Germinal center (tissue), 1 donor: ENCODE measurements around the gene ALDH3A1.

Source experiments
- DNase-seq: peaks from one replicate; pipeline ENCODE4 v3.0.0; 2012; ENCODE audit warnings: mixed read lengths, low spot score

Gene ALDH3A1

DNA sequence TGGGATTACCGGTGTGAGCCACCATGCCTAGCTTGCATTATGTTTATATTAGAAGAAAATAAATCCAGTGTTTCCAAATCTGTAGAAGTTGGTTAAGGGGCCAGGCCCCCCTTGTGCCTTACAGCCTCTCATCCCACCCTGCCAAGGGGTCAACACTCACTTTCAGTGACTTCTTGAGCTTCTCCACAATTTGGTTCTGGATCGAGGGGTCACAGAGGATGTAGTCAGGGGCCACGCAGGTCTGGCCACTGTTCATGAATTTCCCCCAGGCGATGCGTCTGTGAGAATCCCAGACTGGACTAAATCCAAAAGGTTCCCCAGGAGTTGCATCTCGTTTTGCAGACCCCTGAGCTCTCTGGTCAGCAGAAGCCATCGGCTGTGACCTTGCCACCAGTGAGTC, 7.2 kb downstream of the ALDH3A1 start:
- no peak for DNase-seq

DNA sequence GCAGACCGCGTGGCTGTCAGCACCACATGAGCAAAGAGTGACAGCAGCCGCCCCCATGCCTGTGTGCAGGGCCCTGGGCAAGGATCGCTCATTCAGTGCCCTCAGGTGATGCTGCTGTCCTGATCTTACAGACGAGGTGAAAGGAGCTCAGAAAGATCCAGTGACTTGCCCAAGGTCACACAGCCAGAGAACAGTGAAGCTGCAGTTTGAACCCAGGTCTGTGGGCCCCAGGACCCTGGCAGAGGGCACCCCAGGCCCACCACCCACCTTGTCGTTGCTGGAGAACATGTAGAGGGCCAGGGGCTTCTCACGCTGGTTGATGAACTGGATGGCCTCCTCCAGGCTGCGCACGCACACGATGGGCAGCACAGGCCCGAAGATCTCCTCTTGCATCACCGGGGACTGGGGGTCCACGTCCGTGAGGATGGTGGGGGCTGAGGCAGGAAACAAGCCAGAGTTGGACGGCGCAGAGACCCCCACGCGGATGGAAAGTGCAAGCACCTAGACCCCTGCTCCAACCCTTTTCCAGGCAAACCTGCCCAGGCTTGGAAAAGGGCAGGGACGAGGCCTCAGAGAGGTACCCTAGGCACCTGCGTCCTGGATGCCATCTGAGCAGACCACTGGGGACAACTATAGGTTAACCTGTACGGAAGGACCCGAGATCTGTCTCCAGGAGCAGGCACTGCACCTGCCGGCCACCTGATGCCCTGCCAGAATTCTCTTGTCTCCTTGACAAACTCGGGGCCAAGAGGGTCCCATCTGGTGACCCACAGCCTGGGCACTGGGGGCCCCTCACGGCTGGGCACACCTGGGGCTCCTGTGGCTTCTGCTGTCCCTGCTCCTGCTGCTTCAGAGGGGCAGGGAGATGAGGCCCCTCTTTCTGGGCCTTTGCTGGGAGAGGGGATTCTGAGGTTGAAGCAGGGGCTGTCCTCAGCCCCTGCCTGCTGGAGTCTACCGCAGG, 8.6 kb downstream of the ALDH3A1 start:
- no peak for DNase-seq

DNA sequence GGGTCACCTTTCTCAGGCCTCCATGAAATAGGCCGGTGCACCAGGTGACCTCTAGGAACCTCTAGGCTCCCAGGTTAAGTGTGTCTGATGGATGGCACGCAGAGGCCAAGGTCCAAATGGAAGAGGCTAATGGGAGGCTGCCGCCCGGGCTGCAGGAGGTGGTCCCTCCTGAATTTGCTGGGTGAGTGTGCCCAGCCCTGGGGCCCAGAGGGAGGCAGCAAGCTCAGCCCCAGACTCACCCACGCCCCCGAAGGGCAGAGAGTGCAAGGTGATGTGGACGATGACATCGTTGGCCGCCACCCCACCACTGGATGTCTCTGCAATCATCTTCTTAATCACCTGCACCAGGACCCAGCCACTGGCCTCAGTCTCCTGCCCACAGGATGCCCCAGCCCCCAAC, 9.3 kb downstream of the ALDH3A1 start:
- DNase-seq, result no peak

DNA sequence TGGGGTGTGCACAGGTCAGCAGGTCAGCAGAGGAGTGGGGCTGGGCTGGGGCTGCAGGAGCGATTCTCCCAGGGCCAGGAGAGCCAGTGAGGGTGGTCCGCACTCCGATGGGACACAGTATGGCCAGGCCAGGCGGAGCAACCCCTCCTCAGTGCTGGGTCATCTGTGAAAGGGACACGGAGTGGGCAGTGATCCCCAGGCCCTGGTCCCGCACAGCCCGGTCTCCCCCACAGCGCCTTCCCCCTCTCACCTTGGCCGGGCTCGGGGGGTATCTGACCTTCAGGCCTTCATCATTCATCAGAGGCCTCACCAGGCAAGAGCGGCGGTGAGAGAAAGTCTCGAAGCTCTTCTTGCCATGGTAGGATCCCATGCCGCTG, 10.0 kb downstream of the ALDH3A1 start:
- no peak for DNase-seq

DNA sequence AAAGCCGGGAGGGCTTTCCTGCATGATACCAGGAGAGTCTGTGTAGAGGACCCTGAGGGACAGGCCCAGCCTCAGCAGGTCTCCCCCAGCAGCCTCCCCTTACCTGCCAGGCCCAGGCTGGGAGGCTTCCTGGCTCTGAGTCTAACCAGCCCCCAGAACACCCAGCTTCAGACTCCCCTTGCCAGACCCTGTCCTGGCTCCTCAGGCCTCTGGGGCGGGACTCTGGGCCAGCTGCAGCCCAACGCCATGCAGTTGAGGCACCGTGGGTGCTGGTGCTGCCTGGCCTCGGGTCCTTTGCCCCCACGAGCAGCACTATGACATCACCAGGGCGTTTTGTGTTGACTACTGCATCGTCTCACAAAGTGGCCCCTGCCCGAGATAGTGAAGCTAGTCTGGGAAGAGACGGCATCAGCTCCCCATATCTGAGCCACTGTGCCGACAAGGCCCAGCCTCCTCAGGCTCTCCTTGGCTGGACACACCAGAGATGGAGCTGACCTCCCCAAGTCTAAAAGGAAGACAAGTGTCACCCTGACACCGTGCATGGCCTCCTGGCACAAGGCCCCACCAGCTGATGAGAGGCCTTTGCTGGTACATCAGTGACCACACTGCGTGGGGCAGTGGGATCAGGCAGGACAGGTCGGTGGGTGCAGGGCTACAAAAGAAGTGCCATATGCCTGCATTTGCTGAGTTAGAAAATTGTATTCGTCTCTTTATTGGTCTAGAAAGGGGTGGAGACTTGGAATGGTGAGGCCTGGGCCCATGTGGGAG, 10.6 kb downstream of the ALDH3A1 start:
- DNase-seq, result no peak

DNA sequence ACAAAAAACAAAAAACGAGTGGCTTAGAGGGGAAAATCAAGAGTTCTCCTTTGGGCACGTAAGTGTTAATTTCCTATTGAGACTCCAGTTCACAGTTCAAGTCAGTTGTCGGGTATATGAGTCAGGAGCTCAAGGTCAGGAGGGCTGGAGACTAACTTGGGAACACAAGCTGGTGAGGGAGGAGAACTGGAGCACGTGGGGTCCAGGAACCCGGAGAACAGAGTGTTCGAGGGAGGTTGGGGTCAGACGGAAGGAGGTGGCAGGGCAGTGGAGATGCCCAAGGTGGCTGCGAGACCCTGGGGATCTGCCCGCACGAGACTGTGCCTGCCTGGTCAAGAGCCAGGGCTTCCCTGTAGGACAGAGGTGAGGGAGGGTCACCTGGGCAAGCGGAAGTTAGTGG, 12.0 kb downstream of the ALDH3A1 start:
- no peak for DNase-seq

DNA sequence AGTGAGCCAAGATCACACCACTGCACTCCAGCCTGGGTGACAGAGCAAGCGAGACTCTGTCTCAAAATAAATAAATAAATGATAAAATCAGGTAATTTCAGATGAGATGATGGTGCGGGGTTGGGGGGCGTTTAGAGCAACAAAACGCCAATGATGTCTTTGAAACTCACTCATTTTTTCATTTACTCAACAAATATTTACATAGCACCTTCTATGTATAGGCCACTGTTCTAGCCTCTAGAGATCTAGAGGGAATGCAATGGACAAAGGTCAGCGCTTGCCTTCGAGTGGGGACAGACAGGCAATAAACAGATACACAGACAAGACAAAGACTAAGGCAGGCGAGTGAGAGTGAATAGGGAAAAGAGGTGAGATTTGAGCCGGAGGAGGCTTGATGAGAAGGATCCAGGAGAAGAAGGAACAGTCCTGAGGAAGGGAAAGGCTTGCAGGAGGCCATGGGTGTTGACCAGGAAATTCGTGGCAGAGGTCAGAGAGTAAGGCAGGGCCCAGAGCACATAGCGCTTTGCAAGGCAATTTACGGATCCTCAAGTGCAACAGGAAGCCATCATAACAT, 14.1 kb downstream of the ALDH3A1 start:
- DNase-seq, result no peak

DNA sequence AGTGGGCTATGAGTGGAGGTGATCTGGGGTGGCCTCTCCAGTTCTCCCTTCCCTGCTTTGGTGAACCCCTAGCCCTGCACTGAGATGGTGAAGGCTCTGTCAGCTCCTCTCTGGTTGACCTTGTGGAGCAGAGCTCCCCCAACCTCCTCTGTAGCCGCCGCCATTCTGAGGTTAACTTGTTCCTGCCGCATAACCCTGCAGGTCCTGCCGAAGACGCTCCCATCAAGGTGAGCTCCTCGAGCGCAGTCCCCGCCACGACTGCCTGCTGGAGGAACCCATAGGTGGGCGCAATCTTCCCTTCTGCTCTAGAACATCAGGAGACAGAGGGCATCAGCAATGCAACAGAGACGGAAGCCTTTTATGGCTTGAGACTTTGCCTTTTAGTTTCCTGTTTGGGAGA, 16.5 kb downstream of the ALDH3A1 start:
- DNase-seq, result no peak

DNA sequence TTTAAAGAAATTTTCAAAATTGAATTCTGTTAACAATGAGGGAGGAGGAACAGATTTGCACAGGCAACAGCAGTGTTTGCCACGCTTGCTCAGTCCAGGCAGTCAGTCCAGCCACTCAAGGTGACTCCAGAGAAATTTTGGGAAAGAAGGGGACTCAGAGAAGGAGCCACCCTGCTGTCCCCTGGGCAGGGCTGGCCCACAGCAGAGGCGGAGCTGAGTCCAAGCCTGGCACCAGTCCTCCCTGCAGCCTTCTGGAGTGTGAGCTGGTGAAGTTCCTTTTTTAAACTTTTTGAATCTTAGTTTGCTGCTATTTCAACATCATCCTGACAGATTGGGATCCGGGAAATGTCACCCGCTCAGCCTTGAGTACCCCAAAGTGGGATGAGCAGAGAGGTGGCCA, 17.3 kb downstream of the ALDH3A1 start:
- no peak for DNase-seq

DNA sequence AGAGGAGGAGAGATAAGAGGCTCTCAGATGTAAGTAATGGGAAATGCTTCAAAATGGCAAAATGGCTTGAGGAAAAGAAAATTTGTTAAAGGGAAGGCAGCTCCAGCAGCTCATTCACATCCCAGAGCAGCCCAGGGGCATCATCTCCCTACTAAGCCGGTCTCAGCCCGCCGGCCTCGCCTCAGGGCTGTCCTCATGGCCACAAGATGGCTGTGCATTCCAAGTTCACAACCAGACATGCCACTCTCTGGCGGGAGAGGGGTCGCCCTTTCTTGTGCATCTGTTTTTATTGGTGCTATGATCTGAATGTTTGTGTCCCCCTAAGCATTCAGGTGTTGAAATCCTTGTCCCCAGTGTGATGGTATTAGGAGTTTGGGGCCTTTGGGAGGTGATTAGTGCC, 18.2 kb downstream of the ALDH3A1 start:
- DNase-seq, result no peak

DNA sequence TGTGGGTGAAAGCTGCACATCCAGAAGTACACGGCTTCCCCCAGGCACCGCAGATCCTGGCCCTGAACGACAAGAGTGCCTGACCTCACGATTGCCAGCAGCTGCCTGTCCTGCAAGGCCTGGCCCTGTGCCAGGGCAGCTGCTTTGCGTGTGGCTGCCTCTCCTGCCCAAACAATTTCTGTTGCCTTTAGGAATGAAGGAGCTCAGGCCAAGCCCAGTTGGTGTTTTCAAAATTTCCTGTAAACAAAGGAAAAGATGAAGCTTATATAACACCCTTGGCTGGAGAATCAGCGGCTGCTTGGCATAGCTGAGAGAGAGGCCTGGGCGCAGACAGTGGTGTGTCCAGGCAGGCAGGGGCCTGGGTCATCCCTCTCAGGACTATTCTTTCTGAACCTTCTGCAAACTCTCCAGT, 20.0 kb downstream of the ALDH3A1 start:
- no peak for DNase-seq

DNA sequence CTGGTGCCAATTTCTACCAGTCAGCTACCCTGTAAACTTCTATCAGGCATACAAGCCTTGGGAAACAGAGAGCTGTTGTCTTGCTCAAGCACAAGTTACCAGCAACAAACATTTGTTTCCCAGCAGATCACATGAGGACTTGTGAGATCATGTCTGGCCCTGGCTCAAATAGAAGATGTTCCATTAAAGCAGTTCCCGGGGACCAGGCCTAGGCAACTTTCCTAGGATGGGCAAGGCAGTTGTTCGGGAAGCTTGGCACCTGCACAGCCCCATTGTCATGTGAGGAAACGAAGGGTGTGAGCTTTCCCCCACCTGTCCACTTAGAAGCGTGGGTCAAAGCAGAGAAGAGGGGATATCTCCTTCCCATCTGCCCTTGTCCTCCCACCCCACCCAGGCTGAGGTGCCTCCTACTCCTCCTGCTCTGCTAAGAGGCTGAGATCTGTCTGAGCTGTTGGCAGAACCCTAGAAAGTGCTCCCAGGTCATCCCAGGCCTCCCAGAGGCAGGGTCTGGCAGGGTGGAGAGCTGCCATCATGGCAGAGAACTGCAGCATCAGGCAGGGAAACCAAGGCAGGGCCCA, 20.5 kb downstream of the ALDH3A1 start:
- no peak for DNase-seq

DNA sequence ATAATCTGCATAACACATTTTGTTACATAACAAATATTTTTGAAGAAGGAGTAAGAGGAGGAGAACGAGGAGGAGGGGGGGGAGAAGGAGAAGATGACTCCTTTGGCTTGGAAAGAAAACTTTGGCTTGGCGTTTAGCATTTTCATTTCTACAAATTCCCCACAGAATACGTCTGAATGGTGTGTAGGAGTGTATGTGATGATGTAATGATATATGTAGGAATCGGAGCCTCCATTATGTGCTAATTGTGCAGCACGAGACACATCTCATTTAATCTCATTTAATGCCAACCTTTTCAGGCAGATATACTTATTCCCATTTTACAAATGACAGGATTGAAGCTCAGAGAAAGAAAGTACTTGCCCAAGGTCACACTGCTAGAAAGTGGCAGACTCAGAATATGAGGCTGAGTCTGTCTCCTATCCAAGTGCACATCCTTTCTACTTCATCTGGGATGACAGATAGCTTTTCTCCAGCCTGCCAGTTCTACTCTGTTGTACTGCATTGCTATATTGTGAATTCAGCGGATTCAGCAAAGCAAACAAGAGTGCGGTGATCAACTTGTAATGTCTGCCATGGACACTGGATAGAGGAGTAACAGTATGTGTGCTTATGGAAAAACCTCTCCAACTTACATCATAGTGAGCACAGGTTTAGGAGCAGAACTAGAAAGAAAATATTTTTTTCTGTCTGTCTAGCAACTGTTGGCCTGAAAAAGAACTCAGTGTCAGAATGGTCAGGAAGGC, 21.3 kb downstream of the ALDH3A1 start:
- no peak for DNase-seq

DNA sequence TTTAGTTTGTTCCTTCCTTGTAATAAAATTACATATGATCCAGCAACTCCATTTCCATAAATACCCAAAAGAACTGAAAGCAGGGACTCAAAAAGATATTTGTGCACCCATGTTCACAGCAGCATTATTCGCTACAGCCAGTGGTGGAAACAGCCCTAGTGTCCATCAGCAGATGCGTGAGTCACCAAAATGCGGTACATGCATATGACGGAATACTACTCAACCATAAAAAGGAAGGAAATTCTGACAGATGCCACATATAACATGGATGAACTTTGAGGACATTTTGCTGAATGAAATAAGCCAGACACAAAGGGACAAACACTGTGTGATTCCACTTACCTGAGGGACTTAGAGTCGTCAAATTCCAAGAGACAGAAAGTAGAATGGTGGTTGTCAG, 22.6 kb downstream of the ALDH3A1 start:
- no peak for DNase-seq

DNA sequence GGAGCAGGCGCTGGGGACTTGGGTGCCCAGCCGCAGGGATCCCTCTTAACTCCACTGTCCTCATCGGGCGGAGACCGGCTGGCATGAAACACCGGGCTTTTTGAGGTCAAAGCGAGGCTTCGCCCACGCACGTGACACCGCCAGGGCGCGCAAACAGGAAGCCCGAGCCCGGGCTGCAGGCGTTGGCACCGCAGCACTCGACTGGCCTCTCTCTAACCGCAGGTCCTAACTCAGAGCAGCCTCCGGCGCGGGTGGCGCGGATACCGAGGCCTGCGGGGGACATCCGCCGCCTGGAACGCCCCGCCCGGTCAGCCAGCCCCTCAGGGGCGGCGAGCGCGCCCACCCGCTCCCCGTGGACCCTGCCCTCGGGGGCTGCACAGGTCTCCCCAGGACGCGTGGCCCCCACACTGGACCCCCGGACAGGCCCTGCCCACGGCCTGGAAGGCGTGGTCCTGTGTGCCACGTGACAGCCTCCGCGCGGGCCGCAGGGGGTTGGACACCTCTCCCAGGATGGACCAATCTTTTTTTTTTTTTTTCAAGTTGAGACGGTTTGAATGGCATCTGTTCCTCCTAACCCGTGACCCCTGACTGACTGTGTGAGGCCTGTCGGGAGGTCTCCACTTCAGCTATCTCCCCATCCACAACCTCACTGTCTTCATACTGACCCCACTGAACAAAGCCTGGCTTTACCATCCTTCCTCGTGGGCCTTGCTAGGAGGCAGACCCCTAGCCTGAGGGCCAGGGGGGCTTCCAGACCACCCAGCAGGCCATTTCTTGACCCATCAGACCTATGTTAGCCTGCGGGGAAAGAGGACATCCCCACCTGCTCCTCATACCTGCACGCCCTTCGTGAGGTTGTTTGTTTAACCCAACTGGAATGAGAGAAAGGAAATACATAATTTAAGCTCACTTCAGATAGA, 23.3 kb downstream of the ALDH3A1 start:
- DNase-seq, result peak; percentile 36

DNA sequence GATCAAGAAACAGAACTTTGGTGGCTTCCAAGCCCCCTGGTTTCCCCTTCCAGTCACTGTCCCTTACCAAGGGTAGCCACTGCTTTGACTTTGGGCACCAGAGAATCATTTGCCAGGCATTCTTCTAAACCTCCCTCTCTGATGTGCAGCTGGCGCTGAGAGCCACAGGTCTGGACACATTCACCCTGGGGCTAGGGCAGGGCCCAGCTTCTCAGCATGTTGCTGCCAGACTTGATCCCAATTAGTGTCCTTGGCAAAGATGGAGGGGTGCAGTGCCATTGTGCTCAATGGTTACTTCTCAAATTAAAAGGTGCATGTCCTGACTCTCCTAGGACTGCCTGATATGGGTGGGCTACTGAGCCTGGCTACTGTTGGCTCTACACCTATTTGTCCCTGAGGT, 24.1 kb downstream of the ALDH3A1 start:
- DNase-seq, result no peak

DNA sequence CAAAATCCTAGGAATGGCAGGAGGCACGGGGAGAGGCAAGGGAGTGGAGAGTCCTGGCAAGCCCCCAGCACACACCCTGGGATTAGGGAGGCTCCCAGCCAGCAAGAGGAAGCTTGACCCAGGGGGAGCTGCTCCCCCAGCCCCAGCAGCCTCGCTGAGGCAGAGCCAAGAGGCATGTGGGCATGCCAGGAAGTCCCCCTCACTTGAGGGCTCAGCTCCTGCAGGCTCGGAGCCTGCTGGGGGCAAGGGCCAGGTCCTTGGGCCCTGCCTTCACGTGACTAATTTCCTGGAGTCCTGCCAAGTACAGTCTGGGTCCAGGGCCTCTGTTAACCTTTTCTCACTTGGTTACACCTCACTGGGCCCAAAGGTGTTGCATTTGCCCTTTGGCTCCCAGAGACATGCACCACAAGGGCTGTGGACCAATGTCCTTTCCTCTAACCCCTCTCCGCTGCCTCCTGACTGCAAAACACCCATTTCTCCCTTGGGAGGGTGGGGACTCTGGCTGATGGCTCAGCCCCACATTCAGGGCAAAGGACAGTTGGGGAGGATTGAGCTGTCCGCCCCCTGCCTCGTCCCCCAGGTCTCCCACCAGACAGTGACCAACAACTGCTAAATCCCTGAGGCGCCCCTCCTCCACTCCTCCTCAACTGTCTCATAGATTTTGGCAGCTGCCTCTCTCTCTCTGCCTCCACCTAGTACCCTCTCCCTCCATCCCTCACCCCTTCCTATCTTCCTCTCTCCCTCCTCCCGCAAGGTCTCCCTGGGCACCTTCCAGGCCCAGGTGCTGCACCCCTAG, 27.3 kb downstream of the ALDH3A1 start:
- no peak for DNase-seq

DNA sequence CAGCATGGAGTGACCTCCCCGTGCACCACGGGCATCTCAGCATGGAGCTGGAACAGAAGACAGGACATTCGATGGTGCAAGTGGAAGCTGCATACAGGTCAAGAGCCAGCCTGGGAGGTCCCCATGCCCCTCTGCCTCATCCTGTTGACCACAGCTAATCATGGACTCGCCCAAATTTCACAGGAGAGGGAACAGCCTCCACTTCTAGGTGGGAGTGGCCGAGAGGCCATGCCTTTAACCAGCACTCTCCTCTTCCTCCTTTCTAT, 28.0 kb downstream of the ALDH3A1 start:
- DNase-seq, result no peak

DNA sequence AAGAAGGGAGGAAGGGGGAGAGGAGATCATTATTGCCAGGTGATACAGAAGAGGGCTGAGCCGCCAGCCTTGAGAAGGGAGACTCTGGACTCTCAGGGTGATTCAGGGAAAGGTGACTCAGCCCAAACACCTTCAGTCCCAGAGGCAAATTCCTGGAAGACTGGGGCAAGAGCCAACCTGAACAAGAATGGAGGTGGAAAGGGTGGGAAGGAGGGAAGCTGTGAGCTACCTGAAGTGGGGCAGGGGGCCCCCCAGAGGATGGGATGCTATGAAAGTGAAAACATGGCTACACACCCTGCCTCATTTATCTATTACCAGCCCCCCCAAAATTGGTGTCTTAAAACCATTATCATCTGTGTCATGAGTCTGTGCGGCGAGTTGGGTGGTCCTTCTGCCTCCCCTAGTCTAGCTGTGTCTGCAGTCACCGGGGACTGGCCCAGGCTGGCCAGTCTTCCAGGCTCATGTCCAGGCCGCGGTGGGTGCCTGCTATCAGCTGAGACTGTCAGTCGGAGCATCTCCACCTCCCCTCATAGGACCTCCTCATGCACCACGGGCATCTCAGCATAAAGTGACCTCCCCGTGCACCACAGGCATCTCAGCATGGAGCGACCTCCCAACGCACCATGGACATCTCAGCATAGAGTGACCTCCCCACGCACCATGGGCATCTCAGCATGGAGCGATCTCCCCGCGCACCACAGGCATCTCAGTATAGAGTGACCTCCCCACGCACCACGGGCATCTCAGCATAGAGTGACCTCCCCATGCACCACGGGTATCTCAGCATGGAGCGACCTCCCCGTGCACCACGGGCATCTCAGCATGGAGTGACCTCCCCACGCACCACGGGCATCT, 28.5 kb downstream of the ALDH3A1 start:
- no peak for DNase-seq
